NCI-H748 (cell line): Measurements from ENCODE around the gene CCNF.

Experiments
- DNase-seq: peaks from one replicate; lab custom pipeline; 2025; ENCODE audit not compliant: unreplicated experiment; lab: John Stamatoyannopoulos, UW

Gene CCNF

GRCh38 chr16:2456551-2457153 lies 27.4 kb downstream of the CCNF start:
- DNase-seq, result no peak

GRCh38 chr16:2457267-2457666 lies 28.0 kb downstream of the CCNF start:
- DNase-seq, result no peak

- DNase-seq, result no peak
Measured at GRCh38 chr16:2457946-2458345, 28.7 kb downstream of the CCNF start.

DNA sequence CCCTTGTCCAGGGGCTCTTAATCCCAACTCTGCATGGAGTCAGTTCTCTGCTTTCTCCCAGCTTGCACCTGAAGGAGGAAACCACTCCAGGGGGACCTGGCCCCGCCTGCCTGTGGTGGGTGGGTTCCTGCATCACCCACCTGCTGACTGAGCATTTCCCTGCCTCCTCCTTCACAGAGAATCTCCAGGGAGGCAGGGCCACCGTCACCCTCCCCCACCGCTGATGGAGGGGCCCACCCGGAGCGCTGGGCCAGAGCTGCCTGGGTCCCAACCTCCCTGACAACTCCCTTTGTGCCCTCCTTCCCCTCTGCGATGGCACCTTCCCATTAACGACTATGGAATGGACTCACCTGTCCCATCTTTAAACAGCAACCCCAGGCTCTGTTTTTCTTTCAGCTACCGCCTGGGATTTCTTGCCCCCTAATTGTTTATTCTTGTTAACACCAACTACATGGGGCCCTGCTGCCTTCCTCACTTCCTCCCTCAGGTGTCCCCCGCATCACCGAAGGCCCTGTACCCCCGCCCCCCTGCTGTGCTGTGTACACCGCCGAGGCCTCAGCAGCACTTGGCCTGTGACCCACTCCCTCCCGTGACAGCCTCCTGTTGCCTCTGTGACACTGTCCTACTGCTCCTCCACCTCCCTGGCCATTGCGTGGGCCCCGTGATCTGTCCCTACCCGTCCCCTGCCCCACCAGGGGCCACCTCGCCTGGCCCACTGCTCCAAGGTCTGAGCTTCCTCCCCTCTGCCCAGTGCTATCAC lies 29.8 kb downstream of the CCNF start:
- no peak for DNase-seq

- peak; percentile 94 for DNase-seq
Measured at GRCh38 chr16:2459647-2460390, 30.6 kb downstream of the CCNF start, which contains the start of gene TEDC2. TEDC2 (plus strand) TSS chr16:2460109; CDS start chr16:2460145, 36 bp downstream.

GRCh38 chr16:2460391-2460713 lies 31.1 kb downstream of the CCNF start:
- no peak for DNase-seq

DNA sequence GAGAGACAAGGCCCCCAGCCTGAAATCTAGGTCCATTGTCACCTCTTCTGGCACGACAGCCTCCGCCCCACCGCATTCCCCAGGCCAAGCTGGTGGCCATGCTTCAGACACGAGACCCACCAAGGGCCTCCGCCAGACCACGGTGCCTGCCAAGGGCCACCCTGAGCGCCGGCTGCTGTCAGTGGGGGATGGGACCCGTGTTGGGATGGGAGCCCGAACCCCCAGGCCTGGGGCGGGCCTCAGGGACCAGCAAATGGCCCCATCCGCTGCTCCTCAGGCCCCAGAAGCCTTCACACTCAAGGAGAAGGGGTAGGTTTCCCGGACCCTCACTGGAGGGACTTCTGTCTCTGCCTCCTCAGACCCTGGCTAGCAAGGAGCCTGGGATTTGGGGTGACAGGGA lies 31.7 kb downstream of the CCNF start:
- DNase-seq, result no peak

GRCh38 chr16:2462031-2462866 lies 33.0 kb downstream of the CCNF start:
- no peak for DNase-seq

DNA sequence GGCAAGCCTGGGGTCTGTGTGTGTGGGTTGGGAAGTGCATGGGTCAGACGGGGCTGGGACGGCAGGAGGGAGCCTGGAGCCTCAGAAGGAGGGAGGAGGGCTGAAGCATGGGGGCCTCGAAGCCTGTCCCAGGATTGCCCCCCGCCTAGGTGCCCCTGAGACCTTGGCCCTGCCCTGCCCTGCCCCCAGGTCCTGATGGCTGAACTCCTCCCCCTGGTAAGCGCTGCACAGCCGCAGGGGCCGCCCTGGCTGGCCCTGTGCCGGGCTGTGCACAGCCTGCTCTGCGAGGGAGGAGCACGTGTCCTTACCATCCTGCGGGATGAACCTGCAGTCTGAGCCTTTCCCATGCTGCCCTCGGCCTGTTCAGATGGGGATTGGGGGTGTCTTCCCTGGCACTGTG lies 35.1 kb downstream of the CCNF start:
- DNase-seq, result no peak

DNA sequence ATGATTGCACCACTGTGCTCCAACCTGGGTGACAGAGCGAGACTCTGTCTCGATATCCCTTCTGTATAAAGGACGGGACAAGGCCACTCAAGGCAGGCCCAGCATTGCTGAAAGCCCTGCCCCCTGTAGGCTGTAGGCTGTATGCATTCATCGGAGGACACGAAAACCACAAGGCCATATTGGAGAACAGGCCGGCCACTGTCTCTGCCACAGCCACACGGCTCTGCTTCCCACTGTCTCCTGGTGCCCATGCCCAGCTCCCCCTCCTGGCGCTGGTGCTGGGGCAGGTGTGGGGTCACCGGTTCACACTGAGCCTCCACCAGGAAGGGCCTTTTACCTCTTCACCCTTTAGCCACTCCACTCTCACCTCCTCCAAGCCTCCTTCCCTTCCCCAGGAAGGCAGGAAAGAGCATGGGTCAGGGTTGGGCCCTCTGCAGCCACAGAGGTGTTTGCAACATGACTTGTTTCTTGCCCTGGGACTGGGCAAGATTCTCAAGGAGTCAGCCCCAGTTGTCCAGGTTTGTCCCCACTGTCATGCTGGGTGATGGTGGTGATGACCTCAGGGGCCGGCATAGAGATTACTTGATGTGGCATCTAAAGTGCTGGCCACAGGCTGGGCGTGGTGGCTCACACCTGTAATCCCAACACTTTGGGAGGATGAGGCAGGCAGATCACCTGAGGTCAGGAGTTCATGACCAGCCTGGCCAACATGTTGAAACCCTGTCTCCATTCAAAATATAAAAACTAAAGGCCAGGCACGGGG lies 36.6 kb downstream of the CCNF start:
- peak; percentile 4 for DNase-seq

GRCh38 chr16:2466667-2467527 lies 37.6 kb downstream of the CCNF start:
- DNase-seq, result no peak

GRCh38 chr16:2467528-2468232 lies 38.4 kb downstream of the CCNF start:
- DNase-seq, result peak; percentile 86

DNA sequence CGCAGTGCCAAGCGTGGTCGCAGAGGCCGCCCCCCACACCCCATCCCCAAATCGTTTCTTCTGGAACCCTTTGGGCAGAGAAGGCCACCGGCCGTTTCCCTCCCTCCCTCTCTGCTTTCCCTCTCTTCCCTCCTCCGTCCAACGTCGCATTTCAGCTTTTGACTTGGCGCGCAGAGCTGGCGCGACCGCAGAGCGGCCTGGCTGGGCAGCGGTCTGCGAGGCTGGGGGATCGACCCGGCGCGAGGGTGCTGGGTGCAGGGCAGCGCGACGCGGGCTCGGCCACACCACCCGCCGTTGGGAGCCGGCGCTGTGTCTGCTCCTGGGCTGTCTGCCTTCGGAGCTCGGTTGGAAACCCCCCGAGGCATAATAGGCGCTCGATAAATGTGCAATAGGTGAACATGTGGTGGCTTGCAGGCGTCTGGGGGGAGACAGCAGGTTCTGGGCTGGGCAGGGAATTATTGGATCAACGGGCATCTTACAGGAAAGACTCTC lies 39.0 kb downstream of the CCNF start:
- DNase-seq, result peak; percentile 63

GRCh38 chr16:2468725-2469398 lies 39.6 kb downstream of the CCNF start:
- DNase-seq, result peak; percentile 62

DNA sequence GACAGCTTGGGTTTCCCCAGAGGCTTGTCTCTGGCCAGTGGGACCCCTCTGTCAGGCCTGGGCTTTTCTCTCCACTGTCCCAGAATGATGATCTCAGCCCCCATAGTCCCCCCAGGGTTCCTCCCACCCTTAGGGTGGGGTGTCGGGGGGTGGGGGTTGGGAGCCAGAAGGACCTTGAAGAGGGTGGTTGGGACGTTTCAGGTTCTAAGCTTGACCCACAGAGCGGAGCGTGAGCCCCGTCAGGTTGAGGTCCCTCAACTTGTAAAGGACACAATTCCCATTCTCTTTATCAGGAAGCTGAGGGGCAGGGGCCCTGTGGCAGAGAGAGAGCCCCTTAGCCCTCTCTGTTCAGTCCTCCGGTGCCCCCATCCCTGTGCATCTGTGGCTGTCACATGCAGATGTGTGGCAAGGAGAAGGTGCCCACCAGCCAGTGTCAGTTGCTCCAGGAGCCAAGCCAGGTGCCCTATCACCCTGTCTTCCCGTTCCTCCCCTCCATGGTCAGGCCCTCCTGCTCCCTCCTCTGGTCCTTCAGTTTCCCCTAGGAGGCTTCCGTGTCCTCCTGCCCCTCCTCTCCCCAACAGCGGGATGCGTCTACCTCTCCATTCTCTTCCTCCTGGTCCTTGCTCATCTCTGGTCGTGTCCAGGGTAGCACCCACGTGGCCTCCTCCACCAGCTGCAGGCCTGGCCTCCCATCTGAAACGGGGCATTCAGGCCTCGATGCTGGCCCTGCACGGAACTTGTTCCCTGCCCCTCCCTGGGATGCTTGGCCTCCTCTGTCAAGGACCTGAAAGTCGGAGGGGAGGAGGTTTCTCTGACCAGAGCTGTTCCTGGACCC lies 40.4 kb downstream of the CCNF start:
- no peak for DNase-seq

DNA sequence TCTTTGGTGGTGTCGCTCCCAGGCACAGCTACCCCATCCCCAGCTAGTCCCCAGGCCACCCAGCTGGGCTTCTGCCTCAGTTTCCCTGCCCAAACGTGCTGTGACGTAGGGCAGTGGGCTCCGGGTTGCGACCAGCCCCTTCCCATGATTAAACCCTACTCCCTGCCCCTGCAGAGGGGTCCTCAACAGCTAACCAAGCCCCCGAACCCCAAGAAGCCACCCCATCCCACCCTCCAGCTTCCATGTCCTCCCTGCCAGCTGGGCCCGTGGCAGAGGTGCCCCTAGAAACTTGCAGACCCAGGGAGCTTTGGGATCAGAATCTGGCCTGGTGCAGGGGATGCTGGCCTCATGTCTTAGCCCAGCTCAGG lies 41.0 kb downstream of the CCNF start:
- DNase-seq, result no peak

GRCh38 chr16:2470603-2471015 lies 41.4 kb downstream of the CCNF start:
- DNase-seq, result peak; percentile 12
